Activated CD4-positive, alpha-beta memory T cell treated with anti-CD3 and anti-CD28 coated beads for 36 hours (primary cell): ENCODE measurements around the gene RELN. TPM values are rescaled to one million over a fixed set of nuclear protein-coding genes. Genes with fewer than 3 reads are reported as not detected.

Experiments
- CTCF ChIA-PET: fragments of 350-600 bp; sonication (Branson Sonifier 250); formaldehyde crosslinking; loops from one replicate; lab custom pipeline; 2021; ENCODE audit warnings: antibody characterized with exemption, inconsistent platforms; lab: Charles Lee
- POLR2A ChIA-PET: fragments of 350-600 bp; sonication (Branson Sonifier 250); formaldehyde crosslinking; loops from one replicate; lab custom pipeline; 2021; ENCODE audit warnings: antibody characterized with exemption; lab: Charles Lee
- DNase-seq: peaks from one replicate; pipeline ENCODE4 v3.0.0-alpha.2; 2020
- H3K27ac Mint-ChIP-seq: one replicate; pipeline ENCODE4 v1.8.0; 2021; ENCODE audit warnings: mixed read lengths
- H3K27me3 Mint-ChIP-seq: one replicate; pipeline ENCODE4 v1.8.0; 2021; ENCODE audit warnings: mixed read lengths
- H3K36me3 Mint-ChIP-seq: one replicate; pipeline ENCODE4 v1.8.0; 2021; ENCODE audit warnings: mixed read lengths
- H3K4me1 Mint-ChIP-seq: one replicate; pipeline ENCODE4 v1.8.0; 2021; ENCODE audit warnings: low read depth, mixed read lengths
- H3K4me3 Mint-ChIP-seq: one replicate; pipeline ENCODE4 v1.8.0; 2021; ENCODE audit warnings: mild to moderate bottlenecking, mixed read lengths
- H3K9me3 Mint-ChIP-seq: one replicate; pipeline ENCODE4 v1.8.0; 2021; ENCODE audit warnings: mixed read lengths
- intact Hi-C: fragments of 100-400 bp; cut with micrococcal nuclease; formaldehyde crosslinking; loops from one replicate; pipeline ENCODE4 v1.15.1; 2023
- total RNA-seq, 2 experiments: library from RNA; stranded (reverse); gene quantifications; one replicate each; pipeline ENCODE4 v1.2.3, GENCODE V29; 2021

RELN gene
- total RNA-seq, 2 experiments from 2014 or later: not detected

DNA sequence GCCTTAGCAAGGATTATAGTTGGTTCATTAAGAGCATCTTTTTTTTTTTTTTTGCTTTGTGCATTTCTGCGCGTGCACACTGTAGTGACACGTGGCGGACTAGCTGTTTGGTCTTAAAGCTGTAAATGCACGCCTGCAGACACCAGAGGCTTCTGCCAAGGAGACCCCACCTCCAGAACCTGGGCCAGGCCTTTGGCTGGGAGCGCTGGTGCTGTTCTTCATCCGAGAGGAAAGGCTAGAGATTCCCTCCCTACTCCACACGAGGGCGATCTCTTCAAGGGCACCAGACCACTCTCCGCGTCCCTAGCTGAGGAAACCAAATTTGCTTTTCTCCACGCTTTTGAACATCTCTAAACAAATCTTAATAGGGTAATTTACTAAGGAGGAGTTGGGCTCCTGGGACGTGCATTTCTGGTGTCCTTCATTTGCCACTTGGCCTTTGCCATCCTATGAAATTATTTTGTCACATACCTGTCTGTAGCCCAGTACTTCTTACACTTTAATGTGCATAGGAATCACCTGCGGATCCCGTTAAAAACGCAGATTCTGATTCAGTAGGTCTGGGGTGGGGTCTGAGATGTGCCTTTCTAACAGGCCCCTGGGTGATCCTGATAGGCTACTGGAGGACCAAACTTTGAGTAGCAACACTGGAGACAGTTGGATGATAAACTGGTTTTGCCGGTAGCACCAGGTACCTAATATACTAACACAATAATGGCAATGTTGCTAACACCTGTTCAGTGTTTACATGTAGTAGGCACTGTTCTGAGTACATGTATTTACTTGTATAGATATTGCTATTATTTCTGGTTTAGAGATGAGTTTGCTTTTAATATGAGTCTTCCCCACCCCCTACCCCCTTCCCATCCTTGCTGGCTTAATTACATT lies 542.1 kb downstream of the RELN start:
- Mint-ChIP-seq H3K4me3 (no peak overlapping the region), H3K4me1 (peaks cover 9% of the 10 kb centered on the region), H3K27me3 (peaks cover 59% of the 10 kb centered on the region), H3K9me3 (peaks cover 11% of the 10 kb centered on the region), H3K36me3 (no peaks in the 10 kb centered on the region), H3K27ac (no peak overlapping the region)
- POLR2A ChIA-PET: no interaction called here
- CTCF ChIA-PET: interaction anchor here (0.6 to 2.0 kb wide), 7 partner anchors 15 to 656 kb away, joined by 3 to 9 read pairs (median 4); no protein-coding TSS in a partner anchor
- peak; percentile 56 for DNase-seq
- intact Hi-C loops: no loop called here

DNA sequence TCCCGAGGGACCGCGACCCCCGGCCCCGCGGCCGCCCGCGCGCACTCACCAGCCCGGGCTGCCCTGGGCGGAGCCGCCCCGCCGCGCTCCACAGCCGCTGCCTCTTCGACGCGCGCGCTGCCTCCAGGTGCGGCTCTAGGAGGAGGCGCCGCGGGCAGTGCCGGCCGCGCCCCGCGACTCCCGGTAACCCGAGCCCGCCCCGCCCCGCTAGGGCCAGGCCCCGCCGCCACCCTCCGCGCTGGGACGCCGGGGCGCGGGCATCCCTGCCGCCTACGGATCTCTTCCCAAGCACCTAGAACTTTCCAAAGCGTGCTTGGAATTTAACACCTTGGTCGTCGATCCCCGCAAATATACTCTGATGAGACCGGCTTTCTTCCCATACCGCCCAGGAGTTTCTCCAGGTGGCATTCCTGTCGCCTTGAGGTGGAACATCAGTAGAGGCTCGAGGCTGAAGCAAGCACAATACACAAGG lies 543.4 kb downstream of the RELN start, which contains the start of gene SLC26A5:
TSS of gene SLC26A5 (minus strand) at position 159 of the 472 bp plus-strand sequence. CDS start 24,693 bp downstream, outside the sequence.
- H3K9me3 Mint-ChIP-seq: no peaks in the 10 kb centered on the region
- peak within 1 kb of the TSS; percentile 66 for H3K4me3 Mint-ChIP-seq
- POLR2A ChIA-PET: no interaction called here
- H3K27me3 Mint-ChIP-seq: peaks cover 53% of the 10 kb centered on the region
- H3K27ac Mint-ChIP-seq: no peak within 1 kb of the TSS
- CTCF ChIA-PET: interaction anchor here (0.7 to 2.0 kb wide), 2 partner anchors 123 to 127 kb away, joined by 3 to 9 read pairs; no protein-coding TSS in a partner anchor
- H3K4me1 Mint-ChIP-seq: peaks cover 9% of the 10 kb centered on the region
- peak; percentile 20 for DNase-seq
- H3K36me3 Mint-ChIP-seq: no peaks in the 10 kb centered on the region
- intact Hi-C loops: no loop called here

- POLR2A ChIA-PET: no interaction called here
- no peak for DNase-seq
- Mint-ChIP-seq H3K27ac (no peak overlapping the region), H3K9me3 (no peaks in the 10 kb centered on the region), H3K36me3 (no peaks in the 10 kb centered on the region), H3K27me3 (peaks cover 51% of the 10 kb centered on the region), H3K4me3 (peak overlapping the region; percentile 66), H3K4me1 (peaks cover 9% of the 10 kb centered on the region)
- intact Hi-C loops: no loop called here
- CTCF ChIA-PET: no interaction called here
Measured at GRCh38 chr7:103445228-103446048, 544.0 kb downstream of the RELN start.

DNA sequence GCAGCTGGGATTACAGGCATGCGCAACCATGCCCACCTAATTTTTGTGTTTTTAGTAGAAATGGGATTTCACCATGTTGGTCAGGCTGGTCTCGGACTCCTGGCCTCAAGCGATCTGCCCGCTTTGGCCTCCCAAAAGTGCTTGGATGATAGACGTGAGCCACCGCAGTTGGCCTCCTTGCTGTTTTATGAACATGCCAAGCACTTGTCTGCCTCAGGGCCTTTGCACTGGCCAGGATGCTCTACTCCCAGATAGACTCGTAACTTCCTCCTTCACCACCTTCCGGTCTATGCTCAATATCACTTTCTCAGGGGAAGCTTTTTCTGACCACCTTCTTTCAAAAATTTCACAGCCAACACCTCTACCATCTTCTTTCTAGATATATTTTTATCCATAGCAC lies 549.8 kb downstream of the RELN start:
- intact Hi-C loops: no loop called here
- no peak overlapping the region for H3K27ac Mint-ChIP-seq
- DNase-seq: no peak
- no peaks in the 10 kb centered on the region for H3K4me1 Mint-ChIP-seq
- H3K9me3 Mint-ChIP-seq: no peaks in the 10 kb centered on the region
- ChIA-PET CTCF (no interaction called here), POLR2A (no interaction called here)
- H3K27me3 Mint-ChIP-seq: peaks cover 33% of the 10 kb centered on the region
- no peaks in the 10 kb centered on the region for H3K36me3 Mint-ChIP-seq
- no peak overlapping the region for H3K4me3 Mint-ChIP-seq

- intact Hi-C loops: no loop called here
- ChIA-PET POLR2A (no interaction called here), CTCF (no interaction called here)
- Mint-ChIP-seq H3K27me3 (peaks cover 28% of the 10 kb centered on the region), H3K4me3 (no peak overlapping the region), H3K4me1 (no peaks in the 10 kb centered on the region), H3K36me3 (no peaks in the 10 kb centered on the region), H3K9me3 (no peaks in the 10 kb centered on the region), H3K27ac (no peak overlapping the region)
- DNase-seq: no peak
Measured at GRCh38 chr7:103437623-103438022, 551.8 kb downstream of the RELN start.

DNA sequence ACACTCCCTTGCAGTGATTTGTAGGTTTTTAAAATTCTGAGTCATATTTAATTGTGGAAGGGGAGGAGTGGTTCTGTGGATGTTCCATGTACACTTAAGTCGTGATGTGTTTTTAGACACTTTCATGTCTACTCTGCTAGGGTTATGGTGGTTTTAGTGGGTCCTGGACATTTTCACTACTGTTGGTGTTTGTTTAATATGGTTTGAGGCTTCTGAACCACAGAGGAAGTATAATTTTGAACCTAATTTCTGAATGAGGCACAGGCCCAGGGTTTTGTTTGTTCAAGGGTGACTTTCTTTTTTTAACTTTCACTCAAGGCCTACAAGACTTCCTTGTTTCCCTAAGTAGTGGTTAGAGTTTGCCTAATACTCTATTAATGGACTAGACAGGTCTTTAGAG lies 556.7 kb downstream of the RELN start:
- H3K4me3 Mint-ChIP-seq: no peak overlapping the region
- CTCF ChIA-PET: interaction anchor here (2.1 kb wide), 1 partner anchor 15 kb away, joined by 5 read pairs; no protein-coding TSS in a partner anchor
- POLR2A ChIA-PET: no interaction called here
- no peaks in the 10 kb centered on the region for H3K4me1 Mint-ChIP-seq
- peaks cover 20% of the 10 kb centered on the region for H3K27me3 Mint-ChIP-seq
- intact Hi-C loops: no loop called here
- no peak overlapping the region for H3K27ac Mint-ChIP-seq
- no peaks in the 10 kb centered on the region for H3K9me3 Mint-ChIP-seq
- DNase-seq: no peak
- no peaks in the 10 kb centered on the region for H3K36me3 Mint-ChIP-seq

DNA sequence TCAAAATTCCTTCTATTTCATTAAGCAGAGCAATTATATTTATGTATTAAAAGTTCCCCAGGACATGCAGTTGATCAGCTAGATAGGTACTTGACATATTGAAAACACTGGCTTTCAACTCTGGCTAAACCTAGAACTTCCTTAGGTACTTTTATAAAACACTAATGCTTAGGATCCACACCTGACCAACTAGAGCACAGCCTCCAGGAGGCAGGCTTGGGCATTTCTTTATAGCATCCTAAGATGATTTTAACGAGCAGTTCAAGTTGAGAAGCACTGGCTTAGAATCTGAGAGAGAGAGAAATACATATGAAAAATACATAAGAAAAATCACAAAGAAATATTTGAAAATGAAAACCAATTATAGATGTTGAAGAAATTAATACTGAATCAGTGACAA lies 564.3 kb downstream of the RELN start:
- Mint-ChIP-seq H3K4me1 (no peaks in the 10 kb centered on the region), H3K9me3 (no peaks in the 10 kb centered on the region), H3K4me3 (no peak overlapping the region), H3K27me3 (peaks cover 2% of the 10 kb centered on the region), H3K27ac (no peak overlapping the region), H3K36me3 (no peaks in the 10 kb centered on the region)
- ChIA-PET CTCF (interaction anchor here (0.6 kb wide), 1 partner anchor 53 kb away, joined by 4 read pairs; no protein-coding TSS in a partner anchor), POLR2A (no interaction called here)
- no peak for DNase-seq
- intact Hi-C loops: no loop called here

GRCh38 chr7:103423467-103424179 lies 565.8 kb downstream of the RELN start:
- DNase-seq: no peak
- intact Hi-C loops: no loop called here
- CTCF ChIA-PET: no interaction called here
- Mint-ChIP-seq H3K27ac (no peak overlapping the region), H3K27me3 (peaks cover 2% of the 10 kb centered on the region), H3K9me3 (no peaks in the 10 kb centered on the region), H3K36me3 (no peaks in the 10 kb centered on the region), H3K4me1 (no peaks in the 10 kb centered on the region), H3K4me3 (no peak overlapping the region)
- POLR2A ChIA-PET: no interaction called here

Other genes starting within 250 kb of the RELN start
- gene ORC5, start 218.4 kb upstream of the RELN start, total RNA-seq: 10 to 100 TPM; 18.2 to 19.4 TPM